Epithelial cell of esophagus (primary cell): Measurements from ENCODE around the gene RAB30.

ENCODE experiments used
- DNase-seq: peaks from one replicate; pipeline ENCODE4 v3.0.0; 2010; ENCODE audit warnings: low read depth
- H3K4me3 ChIP-seq: 2 replicates; pipeline ENCODE4 v1.5.1; 2011; ENCODE audit warnings: mild to moderate bottlenecking, low read length, control low read depth
- TF ChIP-seq, protein P1 (sequence below): IDR thresholded peaks from 2 replicates; pipeline ENCODE4 v1.5.1; 2011; ENCODE audit warnings: low read depth, mild to moderate bottlenecking, low read length, control low read depth, inconsistent platforms; ENCODE audit not compliant: insufficient read depth; ENCODE audit errors: missing control alignments

RAB30 gene, protein sequence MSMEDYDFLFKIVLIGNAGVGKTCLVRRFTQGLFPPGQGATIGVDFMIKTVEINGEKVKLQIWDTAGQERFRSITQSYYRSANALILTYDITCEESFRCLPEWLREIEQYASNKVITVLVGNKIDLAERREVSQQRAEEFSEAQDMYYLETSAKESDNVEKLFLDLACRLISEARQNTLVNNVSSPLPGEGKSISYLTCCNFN

DNA sequence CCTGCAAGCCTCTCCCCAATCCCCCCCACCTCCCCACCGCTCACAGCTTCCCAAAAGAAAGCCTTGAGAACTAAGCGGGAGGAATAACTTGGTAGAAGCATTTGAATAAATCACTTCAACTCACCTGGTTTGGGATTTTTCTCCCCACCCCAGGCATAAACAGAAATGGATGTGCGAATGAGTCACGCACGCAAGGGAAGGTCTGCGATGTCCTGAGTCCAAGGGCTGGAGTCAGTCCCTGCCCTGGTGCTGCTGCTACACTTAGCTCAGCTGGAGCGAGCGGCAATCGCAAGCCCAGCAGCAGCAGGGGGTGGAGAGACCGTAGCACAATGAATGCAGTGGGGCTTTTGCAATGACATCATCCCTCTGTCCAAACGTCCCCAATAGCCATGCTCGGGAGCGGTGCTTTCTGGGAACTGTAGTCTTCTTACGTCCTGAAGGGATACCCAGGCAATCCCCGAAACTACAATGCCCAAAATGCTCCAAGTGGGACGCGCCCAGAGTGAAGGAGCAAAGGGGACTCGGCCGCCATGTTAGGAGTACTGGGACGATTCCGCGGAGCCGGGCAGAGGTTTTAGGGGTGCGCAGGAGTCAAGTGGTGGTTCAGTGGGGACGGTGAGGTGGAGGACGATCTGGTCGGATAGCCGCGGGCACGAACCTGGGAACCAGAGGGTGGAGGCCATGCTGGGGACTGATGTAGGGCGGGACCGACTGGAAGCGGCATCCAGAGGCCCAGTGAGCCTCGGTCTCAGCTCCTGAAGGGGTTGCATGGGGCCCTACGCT, at the start of gene RAB30:
Gene RAB30, minus strand, starts transcription at position 331 of the 783 bp plus-strand sequence. CDS start 74,581 bp downstream, outside the sequence.
- DNase-seq: peak; percentile 100
- H3K4me3 ChIP-seq: peak within 1 kb of the TSS; percentile 85
- TF ChIP-seq, protein P1, sequence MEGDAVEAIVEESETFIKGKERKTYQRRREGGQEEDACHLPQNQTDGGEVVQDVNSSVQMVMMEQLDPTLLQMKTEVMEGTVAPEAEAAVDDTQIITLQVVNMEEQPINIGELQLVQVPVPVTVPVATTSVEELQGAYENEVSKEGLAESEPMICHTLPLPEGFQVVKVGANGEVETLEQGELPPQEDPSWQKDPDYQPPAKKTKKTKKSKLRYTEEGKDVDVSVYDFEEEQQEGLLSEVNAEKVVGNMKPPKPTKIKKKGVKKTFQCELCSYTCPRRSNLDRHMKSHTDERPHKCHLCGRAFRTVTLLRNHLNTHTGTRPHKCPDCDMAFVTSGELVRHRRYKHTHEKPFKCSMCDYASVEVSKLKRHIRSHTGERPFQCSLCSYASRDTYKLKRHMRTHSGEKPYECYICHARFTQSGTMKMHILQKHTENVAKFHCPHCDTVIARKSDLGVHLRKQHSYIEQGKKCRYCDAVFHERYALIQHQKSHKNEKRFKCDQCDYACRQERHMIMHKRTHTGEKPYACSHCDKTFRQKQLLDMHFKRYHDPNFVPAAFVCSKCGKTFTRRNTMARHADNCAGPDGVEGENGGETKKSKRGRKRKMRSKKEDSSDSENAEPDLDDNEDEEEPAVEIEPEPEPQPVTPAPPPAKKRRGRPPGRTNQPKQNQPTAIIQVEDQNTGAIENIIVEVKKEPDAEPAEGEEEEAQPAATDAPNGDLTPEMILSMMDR: no peak

DNA sequence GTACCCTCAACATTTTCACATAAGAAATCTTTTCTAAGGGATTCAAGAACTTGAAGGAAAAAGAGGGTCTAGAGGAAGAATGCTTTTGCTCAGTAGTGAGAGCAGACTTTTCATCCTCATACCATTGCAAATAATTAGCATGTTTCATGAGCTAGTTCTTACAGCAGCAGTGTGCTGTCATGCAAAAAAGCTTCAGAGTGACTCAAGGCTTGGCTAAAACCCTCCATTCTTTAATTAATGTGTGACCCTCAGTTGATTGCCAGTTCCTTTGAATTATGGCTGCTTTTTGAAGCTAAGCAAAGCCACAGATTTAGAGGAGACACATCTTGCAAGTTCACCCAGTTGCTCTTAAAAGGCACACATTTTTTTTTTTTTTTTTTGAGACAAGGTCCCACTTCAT, 48.6 kb upstream of the RAB30 start:
- TF ChIP-seq, protein P1: no peak
- no peak overlapping the region for H3K4me3 ChIP-seq
- no peak for DNase-seq

DNA sequence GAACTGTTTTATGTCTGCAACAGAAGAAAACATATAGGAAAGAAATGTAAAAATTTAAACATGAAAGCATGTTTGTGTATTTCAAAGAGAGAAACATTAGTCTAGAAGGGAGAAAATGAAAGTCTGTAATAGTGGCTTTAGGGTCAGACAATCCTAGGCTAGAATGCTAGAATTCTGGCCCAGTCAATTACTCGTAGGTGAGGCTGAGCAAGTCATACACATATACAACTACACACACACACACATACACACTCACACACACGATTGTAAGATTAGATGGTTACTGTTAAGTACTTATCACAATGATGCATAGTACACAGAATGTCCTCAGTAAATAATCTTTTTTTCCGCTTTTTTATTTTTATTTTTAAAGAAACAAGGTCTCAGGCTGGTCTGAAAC, 47.5 kb upstream of the RAB30 start:
- no peak overlapping the region for H3K4me3 ChIP-seq
- TF ChIP-seq, protein P1: no peak
- no peak for DNase-seq

DNA sequence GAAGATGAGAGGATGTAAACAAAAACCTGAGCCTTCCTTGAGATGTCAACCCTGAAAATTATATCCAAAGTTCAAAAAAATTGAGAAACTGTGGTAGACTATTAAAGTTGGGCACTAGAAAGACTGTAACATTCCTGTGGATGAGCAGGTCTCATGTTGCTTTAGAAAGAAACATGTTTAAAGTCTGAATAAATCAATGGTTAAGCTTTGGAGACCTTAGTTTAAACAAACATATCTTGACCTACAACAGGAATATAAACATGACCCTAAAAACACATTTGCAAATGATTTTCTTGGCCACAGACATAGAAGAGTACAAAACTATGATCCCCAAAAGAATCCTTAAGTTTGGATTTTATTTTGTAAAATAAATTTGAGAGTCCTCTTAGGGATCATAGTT, 47.1 kb upstream of the RAB30 start:
- no peak for DNase-seq
- H3K4me3 ChIP-seq: no peak overlapping the region
- TF ChIP-seq, protein P1: no peak

DNA sequence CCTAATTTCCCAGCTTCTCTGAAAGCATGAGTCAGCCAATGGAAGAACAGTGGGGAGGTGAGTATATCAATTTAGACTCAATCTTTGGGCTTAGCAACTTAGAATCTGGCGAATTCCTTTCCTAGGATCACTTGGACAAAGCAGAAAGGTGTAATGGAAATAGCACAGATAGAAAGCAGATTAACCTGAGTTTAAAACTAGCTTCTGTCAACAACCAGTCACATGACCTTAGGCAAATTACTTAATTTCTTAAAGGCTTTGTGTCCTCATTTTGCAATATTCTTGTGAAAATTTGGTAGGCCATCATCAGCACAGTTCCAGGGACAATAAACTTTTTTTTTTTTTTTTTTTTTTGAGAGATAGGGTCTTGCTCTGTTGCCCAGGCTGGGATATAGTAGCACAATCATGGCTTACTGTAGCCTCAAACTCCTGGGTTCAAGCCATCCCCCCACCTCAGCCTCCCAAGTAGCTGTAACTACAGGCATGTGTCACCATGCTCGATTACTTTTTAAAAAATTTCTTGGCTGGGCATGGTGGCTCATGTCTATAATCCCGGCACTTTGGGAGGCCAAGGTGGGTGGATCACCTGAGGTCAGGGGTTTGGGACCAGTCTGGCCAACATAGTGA, 44.4 kb upstream of the RAB30 start:
- H3K4me3 ChIP-seq: no peak overlapping the region
- no peak for DNase-seq
- TF ChIP-seq, protein P1: no peak

DNA sequence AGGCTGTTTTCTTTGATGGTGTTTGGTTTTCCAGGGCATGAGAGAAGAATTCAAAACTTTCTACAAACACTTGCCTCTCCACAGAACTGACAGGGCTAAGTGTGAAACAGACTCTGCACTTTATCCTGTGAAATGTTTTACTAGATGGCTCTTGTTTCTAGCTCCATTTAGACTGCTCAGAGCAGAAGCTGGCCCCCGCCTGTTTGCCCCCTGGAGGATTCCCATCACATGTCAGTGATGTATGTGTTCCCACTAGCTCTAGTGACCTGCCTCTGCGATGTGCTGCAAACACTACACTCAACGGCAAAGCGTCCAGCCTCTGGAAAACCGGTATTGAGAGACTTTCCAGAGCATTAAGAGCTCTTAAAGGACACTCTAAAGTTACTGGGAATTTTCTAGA, 43.9 kb upstream of the RAB30 start:
- H3K4me3 ChIP-seq: no peak overlapping the region
- TF ChIP-seq, protein P1: no peak
- DNase-seq: no peak

DNA sequence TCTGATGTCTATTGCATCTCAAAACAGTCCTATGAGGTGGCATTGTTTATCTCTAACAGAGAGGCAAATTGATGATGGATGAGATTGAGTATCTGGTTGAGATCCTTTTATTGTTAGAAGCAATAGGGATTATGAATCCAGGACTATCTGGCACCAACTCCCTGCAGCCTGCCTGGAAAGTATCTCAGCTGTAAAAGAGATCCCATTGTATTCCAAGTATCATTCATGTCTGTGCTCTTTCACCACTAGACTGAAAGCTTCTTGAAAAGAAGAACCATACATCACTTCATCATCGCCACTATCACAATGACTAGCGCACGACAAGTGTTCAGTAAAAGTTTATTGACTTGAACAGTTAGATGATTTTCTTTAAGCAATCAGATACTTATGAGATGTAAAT, 43.3 kb upstream of the RAB30 start:
- no peak overlapping the region for H3K4me3 ChIP-seq
- no peak for DNase-seq
- TF ChIP-seq, protein P1: no peak
